ENCODE data around the gene TCOF1.
A peak's percentile ranks its signal among the peaks of the same experiment; 100 is the strongest.

Gene TCOF1

GRCh38 chr5:150393096-150393645 lies 35.7 kb downstream of the TCOF1 start:
- DNase-seq = no peak

- no peak for DNase-seq
Measured at GRCh38 chr5:150394131-150394530, 36.6 kb downstream of the TCOF1 start.

- no peak for DNase-seq
Measured at GRCh38 chr5:150394912-150395687, 37.6 kb downstream of the TCOF1 start.

- no peak for DNase-seq
Measured at GRCh38 chr5:150395688-150395975, 38.1 kb downstream of the TCOF1 start.

GRCh38 chr5:150396267-150396666 lies 38.8 kb downstream of the TCOF1 start:
- no peak for DNase-seq

GRCh38 chr5:150397146-150397781 lies 39.8 kb downstream of the TCOF1 start:
- DNase-seq = no peak

- no peak for DNase-seq
Measured at GRCh38 chr5:150397782-150398721, 40.6 kb downstream of the TCOF1 start.

GRCh38 chr5:150398722-150399523 lies 41.4 kb downstream of the TCOF1 start:
- peak; percentile 19 for DNase-seq

- no peak for DNase-seq
Measured at GRCh38 chr5:150399524-150400211, 42.2 kb downstream of the TCOF1 start.

- no peak for DNase-seq
Measured at GRCh38 chr5:150400316-150401075, 43.0 kb downstream of the TCOF1 start.

GRCh38 chr5:150401076-150401375 lies 43.5 kb downstream of the TCOF1 start:
- DNase-seq = no peak

GRCh38 chr5:150401376-150402228 lies 44.1 kb downstream of the TCOF1 start:
- DNase-seq = no peak

GRCh38 chr5:150402229-150402773 lies 44.8 kb downstream of the TCOF1 start:
- DNase-seq = no peak

GRCh38 chr5:150402901-150403342 lies 45.4 kb downstream of the TCOF1 start:
- no peak for DNase-seq

GRCh38 chr5:150404121-150404520 lies 46.6 kb downstream of the TCOF1 start:
- DNase-seq = no peak

GRCh38 chr5:150404535-150404934 lies 47.0 kb downstream of the TCOF1 start:
- DNase-seq = no peak

GRCh38 chr5:150404941-150405816 lies 47.7 kb downstream of the TCOF1 start:
- no peak for DNase-seq

GRCh38 chr5:150406103-150406722 lies 48.7 kb downstream of the TCOF1 start:
- no peak for DNase-seq
